NB4 (cell line): Measurements from ENCODE around the gene PRPF40A.

Source experiments
- DNase-seq: peaks from one replicate; pipeline ENCODE4 v3.0.0; 2010; ENCODE audit warnings: low read depth
- H3K4me3 ChIP-seq: one replicate; pipeline ENCODE4 v1.5.1; 2011; ENCODE audit warnings: mild to moderate bottlenecking, low read depth, low read length, moderate library complexity
- MYC ChIP-seq: IDR thresholded peaks from 2 replicates; pipeline ENCODE4 v1.6.1; 2011; ENCODE audit warnings: low read depth, low read length
- POLR2A ChIP-seq: IDR thresholded peaks from 2 replicates; pipeline ENCODE4 v1.6.1; 2011; ENCODE audit warnings: mild to moderate bottlenecking; ENCODE audit not compliant: insufficient read length; ENCODE audit errors: extremely low read depth
- TF ChIP-seq, protein P1 (sequence below): IDR thresholded peaks from one replicate; pipeline ENCODE4 v1.5.1; 2012; ENCODE audit warnings: low read depth, low read length
- TF ChIP-seq, protein P2 (sequence below): IDR thresholded peaks from 2 replicates; pipeline ENCODE4 v1.6.1; 2011; ENCODE audit warnings: low read depth, low read length

PRPF40A gene

DNA sequence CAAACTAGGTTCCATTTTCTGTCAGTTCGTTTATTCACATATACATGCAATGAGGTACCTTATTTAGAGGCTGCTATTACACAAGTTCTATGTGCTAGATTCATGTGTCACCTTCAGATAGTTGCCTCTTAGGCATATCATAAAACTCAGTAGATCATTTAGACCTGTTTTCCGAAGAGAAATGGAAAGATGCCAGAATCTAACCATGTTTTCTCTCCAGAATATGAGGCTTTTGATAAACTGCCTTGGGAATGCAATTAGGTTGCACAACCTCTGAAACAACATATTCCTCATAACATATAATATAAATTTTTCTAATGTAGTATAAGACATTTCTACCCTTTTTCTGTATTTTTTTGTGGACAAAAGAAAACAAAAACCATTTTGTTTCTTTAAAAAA is 108.1 kb downstream of the PRPF40A start:
- no peak overlapping the region for H3K4me3 ChIP-seq
- no peak for TF ChIP-seq MYC
- TF ChIP-seq, protein P1, sequence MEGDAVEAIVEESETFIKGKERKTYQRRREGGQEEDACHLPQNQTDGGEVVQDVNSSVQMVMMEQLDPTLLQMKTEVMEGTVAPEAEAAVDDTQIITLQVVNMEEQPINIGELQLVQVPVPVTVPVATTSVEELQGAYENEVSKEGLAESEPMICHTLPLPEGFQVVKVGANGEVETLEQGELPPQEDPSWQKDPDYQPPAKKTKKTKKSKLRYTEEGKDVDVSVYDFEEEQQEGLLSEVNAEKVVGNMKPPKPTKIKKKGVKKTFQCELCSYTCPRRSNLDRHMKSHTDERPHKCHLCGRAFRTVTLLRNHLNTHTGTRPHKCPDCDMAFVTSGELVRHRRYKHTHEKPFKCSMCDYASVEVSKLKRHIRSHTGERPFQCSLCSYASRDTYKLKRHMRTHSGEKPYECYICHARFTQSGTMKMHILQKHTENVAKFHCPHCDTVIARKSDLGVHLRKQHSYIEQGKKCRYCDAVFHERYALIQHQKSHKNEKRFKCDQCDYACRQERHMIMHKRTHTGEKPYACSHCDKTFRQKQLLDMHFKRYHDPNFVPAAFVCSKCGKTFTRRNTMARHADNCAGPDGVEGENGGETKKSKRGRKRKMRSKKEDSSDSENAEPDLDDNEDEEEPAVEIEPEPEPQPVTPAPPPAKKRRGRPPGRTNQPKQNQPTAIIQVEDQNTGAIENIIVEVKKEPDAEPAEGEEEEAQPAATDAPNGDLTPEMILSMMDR = no peak
- TF ChIP-seq, protein P2, sequence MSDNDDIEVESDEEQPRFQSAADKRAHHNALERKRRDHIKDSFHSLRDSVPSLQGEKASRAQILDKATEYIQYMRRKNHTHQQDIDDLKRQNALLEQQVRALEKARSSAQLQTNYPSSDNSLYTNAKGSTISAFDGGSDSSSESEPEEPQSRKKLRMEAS = no peak
- no peak for TF ChIP-seq POLR2A

DNA sequence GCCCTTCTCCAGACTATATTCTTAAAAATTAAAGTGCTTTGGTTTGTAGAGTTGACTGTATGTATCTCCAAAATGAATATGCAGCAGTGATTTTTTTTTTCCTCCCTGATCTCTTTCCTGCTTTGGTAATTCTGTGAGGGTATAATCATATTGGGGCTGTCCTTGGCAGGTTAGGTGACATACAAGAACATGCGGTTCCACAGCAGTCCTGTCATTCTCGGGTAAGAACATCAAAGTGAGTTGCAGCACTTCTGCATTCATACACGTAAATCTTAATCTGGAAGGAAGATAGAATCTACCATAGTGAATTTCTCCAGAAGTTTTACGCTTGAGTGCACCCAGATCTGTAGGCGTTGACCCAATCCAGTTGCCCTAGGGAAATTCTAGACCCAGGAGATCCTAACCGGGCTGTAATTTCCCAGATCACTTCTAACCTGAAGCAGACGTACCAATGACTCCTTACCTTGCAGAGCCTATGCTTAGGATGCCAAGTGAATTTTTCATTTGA is 109.4 kb downstream of the PRPF40A start:
- TF ChIP-seq POLR2A = no peak
- TF ChIP-seq, protein P2 = no peak
- TF ChIP-seq, protein P1 = no peak
- TF ChIP-seq MYC = no peak
- H3K4me3 ChIP-seq = no peak overlapping the region
- no peak for DNase-seq

More for the DNA sequence above, 108.1 kb downstream of the PRPF40A start:
- no peak for DNase-seq

DNA sequence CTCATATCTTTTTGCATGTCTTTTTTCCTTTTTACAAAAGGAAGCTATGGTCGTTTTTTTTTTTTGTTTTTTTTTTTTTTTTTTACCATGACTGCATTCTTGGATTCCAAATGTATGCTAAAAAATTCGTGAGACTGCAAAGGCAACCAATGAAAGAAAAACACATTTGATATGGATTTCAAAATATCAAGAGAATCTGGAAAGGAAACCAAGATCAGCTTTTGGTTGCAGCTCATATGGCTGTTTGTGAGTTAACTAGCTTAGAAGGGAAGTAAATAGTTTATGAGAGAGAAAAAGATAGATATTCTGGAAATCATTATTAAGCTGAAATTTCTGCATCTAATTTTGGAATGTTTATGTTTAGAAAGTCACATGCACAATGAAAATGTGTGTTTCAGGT is 110.3 kb downstream of the PRPF40A start:
- TF ChIP-seq, protein P1 = no peak
- TF ChIP-seq MYC (no peak), POLR2A (no peak)
- TF ChIP-seq, protein P2 = no peak
- no peak for DNase-seq
- no peak overlapping the region for H3K4me3 ChIP-seq

DNA sequence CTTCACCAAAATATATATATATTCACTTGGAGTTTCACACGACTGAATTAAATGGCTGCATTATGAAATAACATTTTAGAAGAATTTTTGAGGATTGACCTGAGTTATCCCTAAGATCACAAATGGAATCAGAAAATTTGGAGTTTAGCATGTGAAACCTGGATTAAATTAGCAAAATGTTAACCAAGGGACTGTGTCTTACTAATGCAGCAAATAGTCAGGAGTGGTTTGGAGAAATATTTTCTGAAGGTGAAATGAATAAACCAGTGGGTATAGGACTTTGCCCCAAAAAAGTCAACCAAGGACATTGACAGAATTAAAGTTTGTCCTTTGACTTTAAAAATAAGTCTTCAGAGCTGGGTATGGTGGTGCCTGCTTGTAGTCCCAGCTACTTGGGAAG is 111.2 kb downstream of the PRPF40A start:
- H3K4me3 ChIP-seq = no peak overlapping the region
- DNase-seq = no peak
- TF ChIP-seq, protein P2 = no peak
- TF ChIP-seq, protein P1 = no peak
- no peak for TF ChIP-seq MYC
- no peak for TF ChIP-seq POLR2A

DNA sequence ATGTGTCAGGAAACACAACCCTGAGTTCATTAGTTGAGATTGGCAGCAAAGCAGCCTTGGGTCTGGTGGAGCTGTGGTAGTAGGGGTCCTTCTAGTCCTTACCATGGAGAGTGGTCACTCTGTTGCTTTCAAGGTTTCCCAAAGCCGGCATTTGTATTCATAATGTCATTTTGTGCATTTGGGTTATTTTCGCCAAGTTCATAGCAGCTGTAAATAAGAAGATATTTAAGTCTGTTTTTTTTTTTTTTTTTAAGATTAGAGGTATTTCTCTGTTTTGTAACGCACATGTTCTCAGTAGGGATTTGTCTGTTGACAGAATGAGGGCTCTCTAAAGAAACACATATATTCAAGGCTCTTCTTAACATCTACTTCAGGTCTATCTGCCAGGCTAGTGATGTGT is 114.1 kb downstream of the PRPF40A start:
- TF ChIP-seq POLR2A (no peak), MYC (no peak)
- TF ChIP-seq, protein P1 = no peak
- TF ChIP-seq, protein P2 = no peak
- H3K4me3 ChIP-seq = no peak overlapping the region
- no peak for DNase-seq

DNA sequence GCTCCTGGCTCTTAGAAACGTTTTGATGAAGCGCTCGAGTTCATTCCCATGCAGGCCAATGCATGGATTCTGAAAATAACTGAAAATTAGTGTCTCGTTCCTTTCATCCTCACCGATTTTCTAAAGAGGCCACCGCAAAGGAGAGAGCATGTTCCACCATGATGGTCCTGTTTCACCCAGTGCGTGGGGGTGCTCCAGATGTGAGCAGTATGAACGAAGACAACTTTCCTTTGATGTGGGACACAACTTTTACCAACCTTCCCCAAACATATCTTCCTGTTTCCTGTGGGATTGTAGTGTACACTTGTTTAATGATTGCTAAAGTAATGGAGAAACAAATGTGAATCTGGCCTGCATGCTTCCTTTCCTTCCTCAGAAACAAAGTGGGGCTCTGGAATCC is 114.5 kb downstream of the PRPF40A start:
- no peak overlapping the region for H3K4me3 ChIP-seq
- no peak for TF ChIP-seq MYC
- TF ChIP-seq, protein P1 = no peak
- TF ChIP-seq POLR2A = no peak
- TF ChIP-seq, protein P2 = no peak
- DNase-seq = no peak
